NT2/D1 (cell line): ENCODE data around the gene SPNS3.

Source experiments
- SUZ12 ChIP-seq: IDR thresholded peaks from 2 replicates; pipeline ENCODE4 v1.6.1; 2011; ENCODE audit not compliant: insufficient read length, insufficient read depth; ENCODE audit errors: extremely low read depth
- YY1 ChIP-seq: IDR thresholded peaks from 2 replicates; pipeline ENCODE4 v1.6.1; 2011; ENCODE audit not compliant: insufficient read length, insufficient read depth
- ZNF274 ChIP-seq: IDR thresholded peaks from 2 replicates; pipeline ENCODE4 v1.6.1; 2011; ENCODE audit warnings: mild to moderate bottlenecking, low read depth, low read length

GRCh38 chr17:4508207-4508606, 74.5 kb downstream of the SPNS3 start:
- TF ChIP-seq ZNF274 (no peak), YY1 (no peak), SUZ12 (no peak)
